K562 (cell line): ENCODE data around the gene ZNF358. TPM values are rescaled to one million over a fixed set of nuclear protein-coding genes. Genes with fewer than 3 reads are reported as not detected.

Experiments used
- FIP1L1 ChIP-seq: fragments of 200-400 bp; formaldehyde crosslinking; IDR thresholded peaks from 2 replicates; pipeline ENCODE4 v1.6.1; 2018; ENCODE audit warnings: mild to moderate bottlenecking, low read depth, low read length; ENCODE audit not compliant: poor library complexity, severe bottlenecking
- FOXK2 ChIP-seq, 2 experiments: fragments of 450-650 bp; IDR thresholded peaks in 1 of 2; conservative IDR thresholded peaks in 1 of 2; 2 replicates each; pipeline ENCODE4 v1.6.1; 2016; ENCODE audit warnings: low read depth in 2 of 2, mild to moderate bottlenecking in 1 of 2
- FOXP1 ChIP-seq: sonication (generic); formaldehyde crosslinking; IDR thresholded peaks from 2 replicates; pipeline ENCODE4 v1.8.0; 2022; ENCODE audit warnings: mild to moderate bottlenecking, missing genetic modification reagents
- HDAC6 ChIP-seq: IDR thresholded peaks from 2 replicates; pipeline ENCODE4 v1.6.1; 2012; ENCODE audit warnings: low read depth, mild to moderate bottlenecking, control low read depth, inconsistent platforms, low read length, moderate library complexity
- JUN ChIP-seq, 2 experiments: sonication (generic) in 1 of 2; formaldehyde crosslinking in 1 of 2; IDR thresholded peaks; 2 replicates each; pipeline versions ENCODE4 v1.6.1 to v1.8.0; 2012 to 2022; ENCODE audit warnings: borderline replicate concordance in 2 of 2, mild to moderate bottlenecking in 2 of 2, improper control_type of control experiment in 1 of 2, low read depth in 1 of 2, low read length in 1 of 2, missing genetic modification reagents in 1 of 2
- NFE2 ChIP-seq: IDR thresholded peaks from 2 replicates; pipeline ENCODE4 v1.6.1; 2014; ENCODE audit warnings: antibody characterized with exemption, low read depth
- PRMT5 ChIP-seq: sonication (generic); formaldehyde crosslinking; IDR thresholded peaks from 2 replicates; pipeline ENCODE4 v1.5.0; 2020; ENCODE audit warnings: missing genetic modification reagents
- RBM39 ChIP-seq: fragments of 200-400 bp; formaldehyde crosslinking; optimal IDR thresholded peaks from 2 replicates; pipeline ENCODE3; 2018; ENCODE audit warnings: low read depth, low read length
- RCOR1 ChIP-seq, 2 experiments: IDR thresholded peaks; 2 replicates each; pipeline ENCODE4 v1.6.1; 2012; ENCODE audit warnings: low read depth in 2 of 2, low read length in 2 of 2, borderline replicate concordance in 1 of 2, improper control_type of control experiment in 1 of 2
- TOE1 ChIP-seq, 2 experiments: fragments of 450-650 bp in 1 of 2; sonication (generic) in 1 of 2; formaldehyde crosslinking in 1 of 2; IDR thresholded peaks; 2 replicates each; pipeline versions ENCODE4 v1.7.1 to v1.8.0; 2016 to 2022; ENCODE audit warnings: borderline replicate concordance in 2 of 2, mild to moderate bottlenecking in 2 of 2, antibody characterized with exemption in 1 of 2, inconsistent platforms in 1 of 2, low read depth in 1 of 2, missing genetic modification reagents in 1 of 2, moderate library complexity in 1 of 2
- TRIM28 ChIP-seq: fragments of 450-650 bp; IDR thresholded peaks from 2 replicates; pipeline ENCODE4 v1.6.1; 2017
- TSHZ1 ChIP-seq: fragments of 250-450 bp; sonication (Bioruptor Pico); IDR thresholded peaks from 2 replicates; pipeline ENCODE4 v1.4.0; 2020; ENCODE audit warnings: mild to moderate bottlenecking, moderate library complexity
- ZNF140 ChIP-seq: fragments of 250-450 bp; sonication (Bioruptor Pico); IDR thresholded peaks from 2 replicates; pipeline ENCODE4 v1.8.0; 2021; ENCODE audit warnings: moderate library complexity, mild to moderate bottlenecking, inconsistent platforms
- polyA plus RNA-seq, 8 experiments: library from polyadenylated mRNA; depleted of rRNA in 4 of 8; stranded (reverse) in 5 of 8; unstranded in 3 of 8; fragments of >200 nt; fragmentation: Nextera tagmentation in 2 of 8; fragmentation: Illumina TruSeq in 1 of 8; extraction: Ambion mirVana in 2 of 8; extraction: Trizol in 1 of 8; gene quantifications; 2 replicates each; pipeline versions ENCODE4 v1.2.1 to v1.2.3, GENCODE V29; 2011 to 2014; ENCODE audit warnings: inconsistent platforms in 1 of 8, missing spikeins in 1 of 8
- total RNA-seq, 7 experiments: library from RNA; depleted of rRNA in 6 of 7; stranded (reverse); fragments of >200 nt in 6 of 7; fragmentation: Illumina TruSeq in 2 of 7; extraction: Trizol in 2 of 7; gene quantifications; 2 replicates each; pipeline versions ENCODE4 v1.2.1 to v1.2.3, GENCODE V29; 2011 to 2021; ENCODE audit warnings: low replicate concordance in 1 of 7
- TF ChIP-seq, protein P1 (sequence below): fragments of 200-800 bp; sonication (Bioruptor generic); IDR thresholded peaks from 2 replicates; pipeline ENCODE4 v1.6.1; 2016; ENCODE audit warnings: missing genetic modification characterization, missing compliant biosample characterization
- TF ChIP-seq, protein P2 (sequence below): fragments of 450-650 bp; IDR thresholded peaks from 2 replicates; pipeline ENCODE4 v1.6.1; 2016; ENCODE audit warnings: borderline replicate concordance

ZNF358 gene
- total and polyA plus RNA-seq, 9 of the 15 experiments (the other 6 are each of a cell fraction or from before 2014, with no cell fraction given): 0.04 to 17.2 (median 4.9) TPM

DNA sequence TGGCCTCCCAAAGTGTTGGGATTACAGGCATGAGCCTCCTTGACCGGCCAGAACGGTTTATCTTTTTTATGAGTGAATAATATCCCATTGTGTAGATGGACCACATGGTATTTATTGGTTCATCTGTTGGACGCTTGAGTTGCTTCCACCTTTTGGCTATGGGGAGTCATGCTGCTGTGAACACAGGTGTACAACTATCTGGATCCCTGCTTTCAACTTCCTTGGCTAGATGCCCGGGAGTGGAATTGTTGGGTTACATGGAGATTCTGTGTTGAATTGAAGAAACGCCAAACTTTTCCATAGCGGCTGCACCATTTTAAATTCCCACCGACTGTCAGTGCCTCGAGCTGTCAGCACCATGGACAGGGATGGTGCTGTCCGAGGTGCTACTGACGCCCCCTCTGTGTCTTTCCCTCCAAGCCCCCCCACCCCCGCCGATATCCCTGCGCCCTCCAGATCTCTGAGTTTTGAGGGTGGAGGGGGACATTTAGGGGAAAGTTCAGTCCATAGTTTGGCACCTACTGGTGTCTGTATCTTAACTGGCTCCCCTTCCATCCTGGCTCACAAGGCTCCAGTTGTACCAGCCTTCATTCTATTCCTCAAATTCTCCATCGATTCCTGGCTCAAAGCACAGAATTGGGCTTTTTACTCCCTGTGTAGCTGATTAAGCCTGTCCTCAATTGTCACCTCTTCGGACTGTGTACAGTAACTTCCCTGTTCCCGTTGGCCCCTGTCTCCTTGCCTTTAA is 46.9 kb downstream of the ZNF358 start (continued):
- no peak for TF ChIP-seq TSHZ1 (CRISPR knock-in tag)
- no peak for TF ChIP-seq ZNF140 (CRISPR knock-in tag)
- TF ChIP-seq RCOR1 (IDR thresholded peaks at IDR 0.05; ENCODE audit: borderline replicate concordance in 1 of 2, low read depth in 2 of 2, low read length in 2 of 2): peak in 1 of 2 experiments; percentile 95; a peak in 2 of 4 replicates
- peak; percentile 100 for TF ChIP-seq FOXP1
- TF ChIP-seq JUN (IDR thresholded peaks at IDR 0.05; ENCODE audit: borderline replicate concordance, low read depth, low read length): no peak
- peak; percentile 98 for TF ChIP-seq JUN (CRISPR knock-in tag; IDR thresholded peaks at IDR 0.05; ENCODE audit: borderline replicate concordance)
- TF ChIP-seq TOE1 (IDR thresholded peaks at IDR 0.05; ENCODE audit: borderline replicate concordance): no peak
- peak; percentile 100 for TF ChIP-seq TOE1 (CRISPR knock-in tag; IDR thresholded peaks at IDR 0.05; ENCODE audit: borderline replicate concordance, low read depth)
- TF ChIP-seq RBM39: no peak
- TF ChIP-seq, protein P1, sequence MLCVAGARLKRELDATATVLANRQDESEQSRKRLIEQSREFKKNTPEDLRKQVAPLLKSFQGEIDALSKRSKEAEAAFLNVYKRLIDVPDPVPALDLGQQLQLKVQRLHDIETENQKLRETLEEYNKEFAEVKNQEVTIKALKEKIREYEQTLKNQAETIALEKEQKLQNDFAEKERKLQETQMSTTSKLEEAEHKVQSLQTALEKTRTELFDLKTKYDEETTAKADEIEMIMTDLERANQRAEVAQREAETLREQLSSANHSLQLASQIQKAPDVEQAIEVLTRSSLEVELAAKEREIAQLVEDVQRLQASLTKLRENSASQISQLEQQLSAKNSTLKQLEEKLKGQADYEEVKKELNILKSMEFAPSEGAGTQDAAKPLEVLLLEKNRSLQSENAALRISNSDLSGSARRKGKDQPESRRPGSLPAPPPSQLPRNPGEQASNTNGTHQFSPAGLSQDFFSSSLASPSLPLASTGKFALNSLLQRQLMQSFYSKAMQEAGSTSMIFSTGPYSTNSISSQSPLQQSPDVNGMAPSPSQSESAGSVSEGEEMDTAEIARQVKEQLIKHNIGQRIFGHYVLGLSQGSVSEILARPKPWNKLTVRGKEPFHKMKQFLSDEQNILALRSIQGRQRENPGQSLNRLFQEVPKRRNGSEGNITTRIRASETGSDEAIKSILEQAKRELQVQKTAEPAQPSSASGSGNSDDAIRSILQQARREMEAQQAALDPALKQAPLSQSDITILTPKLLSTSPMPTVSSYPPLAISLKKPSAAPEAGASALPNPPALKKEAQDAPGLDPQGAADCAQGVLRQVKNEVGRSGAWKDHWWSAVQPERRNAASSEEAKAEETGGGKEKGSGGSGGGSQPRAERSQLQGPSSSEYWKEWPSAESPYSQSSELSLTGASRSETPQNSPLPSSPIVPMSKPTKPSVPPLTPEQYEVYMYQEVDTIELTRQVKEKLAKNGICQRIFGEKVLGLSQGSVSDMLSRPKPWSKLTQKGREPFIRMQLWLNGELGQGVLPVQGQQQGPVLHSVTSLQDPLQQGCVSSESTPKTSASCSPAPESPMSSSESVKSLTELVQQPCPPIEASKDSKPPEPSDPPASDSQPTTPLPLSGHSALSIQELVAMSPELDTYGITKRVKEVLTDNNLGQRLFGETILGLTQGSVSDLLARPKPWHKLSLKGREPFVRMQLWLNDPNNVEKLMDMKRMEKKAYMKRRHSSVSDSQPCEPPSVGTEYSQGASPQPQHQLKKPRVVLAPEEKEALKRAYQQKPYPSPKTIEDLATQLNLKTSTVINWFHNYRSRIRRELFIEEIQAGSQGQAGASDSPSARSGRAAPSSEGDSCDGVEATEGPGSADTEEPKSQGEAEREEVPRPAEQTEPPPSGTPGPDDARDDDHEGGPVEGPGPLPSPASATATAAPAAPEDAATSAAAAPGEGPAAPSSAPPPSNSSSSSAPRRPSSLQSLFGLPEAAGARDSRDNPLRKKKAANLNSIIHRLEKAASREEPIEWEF (CRISPR knock-in tag): 0 out of 2 replicates have a peak, but pooled peaks have one; percentile 61
- TF ChIP-seq, protein P2, sequence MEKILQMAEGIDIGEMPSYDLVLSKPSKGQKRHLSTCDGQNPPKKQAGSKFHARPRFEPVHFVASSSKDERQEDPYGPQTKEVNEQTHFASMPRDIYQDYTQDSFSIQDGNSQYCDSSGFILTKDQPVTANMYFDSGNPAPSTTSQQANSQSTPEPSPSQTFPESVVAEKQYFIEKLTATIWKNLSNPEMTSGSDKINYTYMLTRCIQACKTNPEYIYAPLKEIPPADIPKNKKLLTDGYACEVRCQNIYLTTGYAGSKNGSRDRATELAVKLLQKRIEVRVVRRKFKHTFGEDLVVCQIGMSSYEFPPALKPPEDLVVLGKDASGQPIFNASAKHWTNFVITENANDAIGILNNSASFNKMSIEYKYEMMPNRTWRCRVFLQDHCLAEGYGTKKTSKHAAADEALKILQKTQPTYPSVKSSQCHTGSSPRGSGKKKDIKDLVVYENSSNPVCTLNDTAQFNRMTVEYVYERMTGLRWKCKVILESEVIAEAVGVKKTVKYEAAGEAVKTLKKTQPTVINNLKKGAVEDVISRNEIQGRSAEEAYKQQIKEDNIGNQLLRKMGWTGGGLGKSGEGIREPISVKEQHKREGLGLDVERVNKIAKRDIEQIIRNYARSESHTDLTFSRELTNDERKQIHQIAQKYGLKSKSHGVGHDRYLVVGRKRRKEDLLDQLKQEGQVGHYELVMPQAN: peak; percentile 57; the same call in 1 of the 2 replicates
- TF ChIP-seq TRIM28: no peak
- TF ChIP-seq HDAC6: no peak
- no peak for TF ChIP-seq FOXK2 (conservative IDR thresholded peaks at IDR 0.05 in 1 of 2, IDR thresholded peaks at IDR 0.05 in 1 of 2; ENCODE audit: low read depth in 2 of 2)
- peak; percentile 100 for TF ChIP-seq PRMT5 (CRISPR knock-in tag)
- TF ChIP-seq NFE2: no peak
- TF ChIP-seq FIP1L1: no peak
